Liver (tissue), 3 donors: Measurements from ENCODE around the gene ASAP2.

ENCODE experiments used
- EGR1 ChIP-seq, 2 donors: IDR thresholded peaks; 2 replicates each; pipeline ENCODE4 v1.6.1; 2016 to 2018; ENCODE audit warnings: antibody characterized with exemption in 2 of 2, low read depth in 2 of 2
- GABPA ChIP-seq, 2 donors: IDR thresholded peaks in 1 of 2; conservative IDR thresholded peaks in 1 of 2; 2 replicates each; pipeline ENCODE4 v1.6.1; 2016; ENCODE audit warnings: antibody characterized with exemption in 2 of 2, mild to moderate bottlenecking in 1 of 2, moderate library complexity in 1 of 2
- HNF4A ChIP-seq, 2 donors: conservative IDR thresholded peaks; 2 replicates each; pipeline ENCODE4 v1.6.1; 2016; ENCODE audit warnings: antibody characterized with exemption in 2 of 2, mild to moderate bottlenecking in 2 of 2
- HNF4G ChIP-seq: IDR thresholded peaks from 2 replicates; pipeline ENCODE4 v1.6.1; 2016; ENCODE audit warnings: antibody characterized with exemption
- RAD21 ChIP-seq, 2 donors: IDR thresholded peaks; 2 replicates each; pipeline ENCODE4 v1.6.1; 2016; ENCODE audit warnings: antibody characterized with exemption in 2 of 2, mild to moderate bottlenecking in 2 of 2
- REST ChIP-seq: IDR thresholded peaks from 2 replicates; pipeline ENCODE4 v1.6.1; 2016; ENCODE audit warnings: antibody characterized with exemption, mild to moderate bottlenecking
- RXRA ChIP-seq, 2 donors: IDR thresholded peaks; 2 replicates each; pipeline ENCODE4 v1.6.1; 2017 to 2018; ENCODE audit warnings: antibody characterized with exemption in 2 of 2, mild to moderate bottlenecking in 1 of 2
- SP1 ChIP-seq: IDR thresholded peaks from 2 replicates; pipeline ENCODE4 v1.6.1; 2018; ENCODE audit warnings: antibody characterized with exemption, mild to moderate bottlenecking
- TAF1 ChIP-seq: conservative IDR thresholded peaks from 2 replicates; pipeline ENCODE4 v1.6.1; 2016; ENCODE audit warnings: antibody characterized with exemption, mild to moderate bottlenecking
- YY1 ChIP-seq: IDR thresholded peaks from 2 replicates; pipeline ENCODE4 v1.6.1; 2016; ENCODE audit warnings: antibody characterized with exemption, mild to moderate bottlenecking
- TF ChIP-seq, protein P1 (sequence below): fragments of 150-350 bp; IDR thresholded peaks from 2 replicates; pipeline ENCODE4 v1.5.1; 2017; ENCODE audit warnings: improper control_type of control experiment, low read depth, low read length; ENCODE audit not compliant: missing input control
- TF ChIP-seq, protein P2 (sequence below): IDR thresholded peaks from 2 replicates; pipeline ENCODE4 v1.6.1; 2016; ENCODE audit warnings: antibody characterized with exemption
- donor health status: healthy.
- donor health status: healthy.

GRCh38 chr2:9288681-9289338 lies 82.2 kb downstream of the ASAP2 start:
- TF ChIP-seq GABPA (IDR thresholded peaks at IDR 0.05 in 1 of 2, conservative IDR thresholded peaks at IDR 0.05 in 1 of 2) (no peak), YY1 (no peak), REST (no peak), HNF4G (no peak), SP1 (no peak), RXRA (IDR thresholded peaks at IDR 0.05) (no peak), EGR1 (IDR thresholded peaks at IDR 0.05; ENCODE audit: low read depth in 2 of 2) (no peak), TAF1 (no peak), RAD21 (IDR thresholded peaks at IDR 0.05) (no peak), HNF4A (conservative IDR thresholded peaks at IDR 0.05) (no peak)
- TF ChIP-seq, protein P1, sequence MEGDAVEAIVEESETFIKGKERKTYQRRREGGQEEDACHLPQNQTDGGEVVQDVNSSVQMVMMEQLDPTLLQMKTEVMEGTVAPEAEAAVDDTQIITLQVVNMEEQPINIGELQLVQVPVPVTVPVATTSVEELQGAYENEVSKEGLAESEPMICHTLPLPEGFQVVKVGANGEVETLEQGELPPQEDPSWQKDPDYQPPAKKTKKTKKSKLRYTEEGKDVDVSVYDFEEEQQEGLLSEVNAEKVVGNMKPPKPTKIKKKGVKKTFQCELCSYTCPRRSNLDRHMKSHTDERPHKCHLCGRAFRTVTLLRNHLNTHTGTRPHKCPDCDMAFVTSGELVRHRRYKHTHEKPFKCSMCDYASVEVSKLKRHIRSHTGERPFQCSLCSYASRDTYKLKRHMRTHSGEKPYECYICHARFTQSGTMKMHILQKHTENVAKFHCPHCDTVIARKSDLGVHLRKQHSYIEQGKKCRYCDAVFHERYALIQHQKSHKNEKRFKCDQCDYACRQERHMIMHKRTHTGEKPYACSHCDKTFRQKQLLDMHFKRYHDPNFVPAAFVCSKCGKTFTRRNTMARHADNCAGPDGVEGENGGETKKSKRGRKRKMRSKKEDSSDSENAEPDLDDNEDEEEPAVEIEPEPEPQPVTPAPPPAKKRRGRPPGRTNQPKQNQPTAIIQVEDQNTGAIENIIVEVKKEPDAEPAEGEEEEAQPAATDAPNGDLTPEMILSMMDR = no peak
- TF ChIP-seq, protein P2, sequence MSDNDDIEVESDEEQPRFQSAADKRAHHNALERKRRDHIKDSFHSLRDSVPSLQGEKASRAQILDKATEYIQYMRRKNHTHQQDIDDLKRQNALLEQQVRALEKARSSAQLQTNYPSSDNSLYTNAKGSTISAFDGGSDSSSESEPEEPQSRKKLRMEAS = no peak
